ENCODE data around the gene IFT22. TPM values are rescaled to one million over a fixed set of nuclear protein-coding genes. Genes with fewer than 3 reads are reported as not detected.
A peak's percentile ranks its signal among the peaks of the same experiment; 100 is the strongest.

Gene IFT22
- total RNA-seq, 1 experiment from 2014 or later: 15.5 TPM

DNA sequence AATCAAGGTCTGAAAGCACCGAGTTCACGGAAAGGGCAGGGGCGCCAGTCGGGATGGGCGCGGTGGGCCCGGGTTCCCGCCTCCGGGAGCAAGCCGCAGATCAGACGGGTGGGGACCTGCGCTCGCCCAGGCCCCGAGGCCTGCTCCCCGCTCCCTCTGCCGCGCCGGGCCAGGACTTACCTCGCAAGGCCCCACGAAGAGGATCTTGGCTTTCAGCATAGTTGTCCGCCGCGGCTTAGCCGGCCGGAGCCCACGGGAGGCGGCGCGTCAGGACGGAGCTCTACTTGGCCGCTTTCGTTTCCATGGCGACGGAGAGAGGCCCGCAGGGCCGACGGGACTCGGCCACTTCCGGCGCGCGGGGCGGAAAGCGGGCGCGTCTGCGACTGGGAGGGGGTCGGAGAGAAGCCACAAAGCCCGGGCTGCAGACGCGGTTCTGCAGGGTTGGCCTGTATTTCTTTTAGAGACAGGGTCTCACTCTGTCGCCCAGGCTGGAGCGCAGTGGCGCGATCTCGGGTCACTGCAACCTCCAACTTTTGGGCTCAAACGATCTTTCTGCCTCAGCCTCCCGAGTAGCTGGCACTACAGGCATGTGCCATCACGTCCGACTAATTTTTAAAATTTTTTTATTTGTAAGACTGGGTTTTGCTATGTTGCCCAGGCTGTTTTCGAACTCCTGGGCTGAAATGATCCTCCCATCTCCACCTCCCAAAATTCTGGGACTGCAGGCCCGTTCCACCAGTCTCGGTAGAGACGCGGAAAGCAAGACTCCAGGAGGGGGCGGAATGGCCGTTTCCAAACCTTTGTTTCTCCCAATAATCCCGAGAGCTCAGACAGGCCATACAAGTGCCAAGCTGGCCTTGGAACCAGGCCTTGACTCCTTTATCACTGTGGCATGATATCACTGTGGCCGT is at the start of gene IFT22 (continued):
- TF ChIP-seq, protein P1, sequence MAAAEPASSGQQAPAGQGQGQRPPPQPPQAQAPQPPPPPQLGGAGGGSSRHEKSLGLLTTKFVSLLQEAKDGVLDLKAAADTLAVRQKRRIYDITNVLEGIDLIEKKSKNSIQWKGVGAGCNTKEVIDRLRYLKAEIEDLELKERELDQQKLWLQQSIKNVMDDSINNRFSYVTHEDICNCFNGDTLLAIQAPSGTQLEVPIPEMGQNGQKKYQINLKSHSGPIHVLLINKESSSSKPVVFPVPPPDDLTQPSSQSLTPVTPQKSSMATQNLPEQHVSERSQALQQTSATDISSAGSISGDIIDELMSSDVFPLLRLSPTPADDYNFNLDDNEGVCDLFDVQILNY (CRISPR knock-in tag; IDR thresholded peaks at IDR 0.05): peak; percentile 73; the same call in 1 of the 2 replicates
- TF ChIP-seq CBFB (CRISPR knock-in tag; IDR thresholded peaks at IDR 0.05; ENCODE audit: low read depth): no peak
- TF ChIP-seq TEAD1 (CRISPR knock-in tag; IDR thresholded peaks at IDR 0.05): no peak
- TF ChIP-seq TEAD4 (CRISPR knock-in tag; IDR thresholded peaks at IDR 0.05): no peak
- TF ChIP-seq, protein P2, sequence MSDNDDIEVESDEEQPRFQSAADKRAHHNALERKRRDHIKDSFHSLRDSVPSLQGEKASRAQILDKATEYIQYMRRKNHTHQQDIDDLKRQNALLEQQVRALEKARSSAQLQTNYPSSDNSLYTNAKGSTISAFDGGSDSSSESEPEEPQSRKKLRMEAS (CRISPR knock-in tag; IDR thresholded peaks at IDR 0.05): peak; percentile 27
- no peak for TF ChIP-seq NR1H2 (CRISPR knock-in tag; IDR thresholded peaks at IDR 0.05)
- no peak for TF ChIP-seq ATF2 (CRISPR knock-in tag; IDR thresholded peaks at IDR 0.05; ENCODE audit: borderline replicate concordance, low read depth)
- TF ChIP-seq, protein P3, sequence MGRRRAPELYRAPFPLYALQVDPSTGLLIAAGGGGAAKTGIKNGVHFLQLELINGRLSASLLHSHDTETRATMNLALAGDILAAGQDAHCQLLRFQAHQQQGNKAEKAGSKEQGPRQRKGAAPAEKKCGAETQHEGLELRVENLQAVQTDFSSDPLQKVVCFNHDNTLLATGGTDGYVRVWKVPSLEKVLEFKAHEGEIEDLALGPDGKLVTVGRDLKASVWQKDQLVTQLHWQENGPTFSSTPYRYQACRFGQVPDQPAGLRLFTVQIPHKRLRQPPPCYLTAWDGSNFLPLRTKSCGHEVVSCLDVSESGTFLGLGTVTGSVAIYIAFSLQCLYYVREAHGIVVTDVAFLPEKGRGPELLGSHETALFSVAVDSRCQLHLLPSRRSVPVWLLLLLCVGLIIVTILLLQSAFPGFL (CRISPR knock-in tag; IDR thresholded peaks at IDR 0.05; ENCODE audit: borderline replicate concordance): no peak
- no peak for TF ChIP-seq NFE2L1 (CRISPR knock-in tag; IDR thresholded peaks at IDR 0.05)
- TF ChIP-seq FOXJ3 (CRISPR knock-in tag; IDR thresholded peaks at IDR 0.05; ENCODE audit: borderline replicate concordance): no peak

DNA sequence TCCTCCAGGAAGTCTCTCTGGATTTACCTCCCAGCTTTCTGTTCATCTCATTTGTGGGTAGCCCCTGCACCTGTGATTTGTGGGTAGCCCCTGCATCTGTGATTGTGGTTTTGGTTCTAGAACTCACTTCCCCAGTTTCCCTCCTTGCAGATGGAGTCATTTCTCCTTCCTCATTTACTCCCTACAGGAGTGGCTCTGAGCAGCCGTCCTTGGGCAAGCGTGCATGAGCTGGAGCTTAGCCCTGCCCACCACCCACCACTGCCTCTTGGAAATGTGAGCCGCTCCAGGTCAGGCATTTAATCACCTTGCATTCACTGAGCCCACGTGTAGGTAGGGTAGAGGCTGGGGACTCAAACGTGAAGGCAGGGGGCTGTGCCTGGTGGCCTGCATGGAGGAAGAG is 49.2 kb upstream of the IFT22 start:
- Mint-ChIP-seq H3K9me3 (peaks cover 10% of the 10 kb centered on the region), H3K27ac (peak overlapping the region; percentile 77), H3K4me3 (no peak overlapping the region), H3K4me1 (peaks cover 27% of the 10 kb centered on the region), H3K27me3 (ENCODE audit: low read depth) (no peaks in the 10 kb centered on the region), H3K36me3 (peaks cover 24% of the 10 kb centered on the region)
- ATAC-seq (peak; percentile 47), DNase-seq (ENCODE audit: low spot score) (no peak)
- TF ChIP-seq ZNF281 (CRISPR knock-in tag; IDR thresholded peaks at IDR 0.05): no peak
- POLR2A ChIA-PET: interaction anchor here (0.6 kb wide), 1 partner anchor 9 kb away, joined by 4 read pairs; no protein-coding TSS in a partner anchor
- CTCF ChIA-PET: interaction anchor here (1.2 to 5.0 kb wide), 3 partner anchors 8 to 41 kb away, joined by 4 to 31 read pairs (median 4); partner anchors contain the start of gene COL26A1

- CTCF ChIA-PET: interaction anchor here (0.9 to 3.2 kb wide), 4 partner anchors 43 to 86 kb away, joined by 3 to 19 read pairs (median 4); no protein-coding TSS in a partner anchor
- H3K36me3 Mint-ChIP-seq: peaks cover 24% of the 10 kb centered on the region
Measured at GRCh38 chr7:101368422-101369165, 47.0 kb upstream of the IFT22 start.

More at GRCh38 chr7:101368422-101369165, 47.0 kb upstream of the IFT22 start:
- DNase-seq (ENCODE audit: low spot score) (no peak), ATAC-seq (no peak)
- Mint-ChIP-seq H3K4me1 (peaks cover 30% of the 10 kb centered on the region), H3K27me3 (ENCODE audit: low read depth) (no peaks in the 10 kb centered on the region), H3K4me3 (no peak overlapping the region), H3K27ac (peak overlapping the region; percentile 26; the same call in 1 of the 2 replicates), H3K9me3 (peaks cover 10% of the 10 kb centered on the region)
- POLR2A ChIA-PET: no interaction called here
- TF ChIP-seq FOXK1 (CRISPR knock-in tag; IDR thresholded peaks at IDR 0.05): no peak
- TF ChIP-seq RORB (CRISPR knock-in tag; IDR thresholded peaks at IDR 0.05): no peak
- TF ChIP-seq, protein P4, sequence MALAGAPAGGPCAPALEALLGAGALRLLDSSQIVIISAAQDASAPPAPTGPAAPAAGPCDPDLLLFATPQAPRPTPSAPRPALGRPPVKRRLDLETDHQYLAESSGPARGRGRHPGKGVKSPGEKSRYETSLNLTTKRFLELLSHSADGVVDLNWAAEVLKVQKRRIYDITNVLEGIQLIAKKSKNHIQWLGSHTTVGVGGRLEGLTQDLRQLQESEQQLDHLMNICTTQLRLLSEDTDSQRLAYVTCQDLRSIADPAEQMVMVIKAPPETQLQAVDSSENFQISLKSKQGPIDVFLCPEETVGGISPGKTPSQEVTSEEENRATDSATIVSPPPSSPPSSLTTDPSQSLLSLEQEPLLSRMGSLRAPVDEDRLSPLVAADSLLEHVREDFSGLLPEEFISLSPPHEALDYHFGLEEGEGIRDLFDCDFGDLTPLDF (CRISPR knock-in tag; IDR thresholded peaks at IDR 0.05): no peak
- TF ChIP-seq, protein P5, sequence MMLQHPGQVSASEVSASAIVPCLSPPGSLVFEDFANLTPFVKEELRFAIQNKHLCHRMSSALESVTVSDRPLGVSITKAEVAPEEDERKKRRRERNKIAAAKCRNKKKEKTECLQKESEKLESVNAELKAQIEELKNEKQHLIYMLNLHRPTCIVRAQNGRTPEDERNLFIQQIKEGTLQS (CRISPR knock-in tag; conservative IDR thresholded peaks at IDR 0.05): no peak
- no peak for TF ChIP-seq ESRRA (CRISPR knock-in tag; IDR thresholded peaks at IDR 0.05; ENCODE audit: borderline replicate concordance)
- TF ChIP-seq ELF4 (CRISPR knock-in tag; IDR thresholded peaks at IDR 0.05; ENCODE audit: low read depth): no peak
